Ovary (tissue), 3 donors: Measurements from ENCODE around the gene CDH20.

Experiments
- EP300 ChIP-seq: sonication (generic); formaldehyde crosslinking; IDR thresholded peaks from one replicate; pipeline ENCODE4 v1.6.1; 2017; ENCODE audit warnings: antibody characterized with exemption
- POLR2A ChIP-seq: fragments of 450-650 bp; IDR thresholded peaks from one replicate; pipeline ENCODE4 v1.6.1; 2017; ENCODE audit warnings: antibody characterized with exemption, mild to moderate bottlenecking, moderate library complexity
- TF ChIP-seq, protein P1 (sequence below), 3 donors: fragments of 450-650 bp in 2 of 3; fragments of 200-600 bp in 1 of 3; IDR thresholded peaks; one replicate each; pipeline versions ENCODE4 v1.5.1 to v1.8.0; 2016 to 2022; ENCODE audit warnings: antibody characterized with exemption in 3 of 3, mild to moderate bottlenecking in 1 of 3
- donor health status: DM: no; HTN: no; CAD: no.

GRCh38 chr18:61528961-61529360 is 195.7 kb downstream of the CDH20 start:
- TF ChIP-seq, protein P1, sequence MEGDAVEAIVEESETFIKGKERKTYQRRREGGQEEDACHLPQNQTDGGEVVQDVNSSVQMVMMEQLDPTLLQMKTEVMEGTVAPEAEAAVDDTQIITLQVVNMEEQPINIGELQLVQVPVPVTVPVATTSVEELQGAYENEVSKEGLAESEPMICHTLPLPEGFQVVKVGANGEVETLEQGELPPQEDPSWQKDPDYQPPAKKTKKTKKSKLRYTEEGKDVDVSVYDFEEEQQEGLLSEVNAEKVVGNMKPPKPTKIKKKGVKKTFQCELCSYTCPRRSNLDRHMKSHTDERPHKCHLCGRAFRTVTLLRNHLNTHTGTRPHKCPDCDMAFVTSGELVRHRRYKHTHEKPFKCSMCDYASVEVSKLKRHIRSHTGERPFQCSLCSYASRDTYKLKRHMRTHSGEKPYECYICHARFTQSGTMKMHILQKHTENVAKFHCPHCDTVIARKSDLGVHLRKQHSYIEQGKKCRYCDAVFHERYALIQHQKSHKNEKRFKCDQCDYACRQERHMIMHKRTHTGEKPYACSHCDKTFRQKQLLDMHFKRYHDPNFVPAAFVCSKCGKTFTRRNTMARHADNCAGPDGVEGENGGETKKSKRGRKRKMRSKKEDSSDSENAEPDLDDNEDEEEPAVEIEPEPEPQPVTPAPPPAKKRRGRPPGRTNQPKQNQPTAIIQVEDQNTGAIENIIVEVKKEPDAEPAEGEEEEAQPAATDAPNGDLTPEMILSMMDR (IDR thresholded peaks at IDR 0.05) = no peak
- no peak for TF ChIP-seq POLR2A
- no peak for TF ChIP-seq EP300
